A549 (cell line): Measurements from ENCODE around the gene PDLIM5. TPM values are rescaled to one million over a fixed set of nuclear protein-coding genes. Genes with fewer than 3 reads are reported as not detected.

ENCODE experiments used
- ATAC-seq, 2 experiments: fragments of 200-7000 bp in 1 of 2; fragments of >200 bp in 1 of 2; cut with Nextera tagmentation in 1 of 2; cut with Tn5 transposase in 1 of 2; 3 replicates each; pipeline versions ENCODE4 v1.8.0 to v1.9.1; 2018 to 2020; ENCODE audit warnings: mild to moderate bottlenecking in 1 of 2, moderate library complexity in 1 of 2
- CTCF ChIA-PET: fragments of 300-600 bp; sonication (Branson Sonifier 250); formaldehyde crosslinking; extraction: SDS; loops from one replicate; lab custom pipeline; 2021; ENCODE audit warnings: antibody characterized with exemption, inconsistent platforms; lab: Yijun Ruan, JAX
- POLR2A ChIA-PET: fragments of 350-600 bp; formaldehyde crosslinking; extraction: SDS; loops from one replicate; lab custom pipeline; 2021; ENCODE audit warnings: antibody characterized with exemption, inconsistent platforms; lab: Yijun Ruan, JAX
- DNase-seq, 2 experiments: peaks; one replicate each; pipeline versions ENCODE4 v3.0.0 to v3.0.0-alpha.2; 2011 to 2016; ENCODE audit warnings: low read depth in 1 of 2, low spot score in 1 of 2
- FAIRE-seq: peaks from 2 replicates; lab custom pipeline; 2011; peaks lifted over from hg19 to GRCh38; lab: Jason Lieb, UNC
- H3K27ac ChIP-seq, 2 experiments: fragments of >200 bp; sonication (Bioruptor Twin); formaldehyde crosslinking; 3 replicates each; pipeline ENCODE4 v1.5.1; 2016 to 2017
- H3K4me1 ChIP-seq: fragments of >200 bp; sonication (Bioruptor Twin); formaldehyde crosslinking; 3 replicates; pipeline ENCODE4 v1.6.1; 2016
- H3K4me2 ChIP-seq: fragments of >200 bp; sonication (Bioruptor Twin); formaldehyde crosslinking; 3 replicates; pipeline ENCODE4 v1.6.1; 2016
- H3K4me3 ChIP-seq: fragments of >200 bp; sonication (Bioruptor Twin); formaldehyde crosslinking; 3 replicates; pipeline ENCODE4 v1.5.1; 2016
- H3K9me3 ChIP-seq: fragments of >200 bp; sonication (Bioruptor Twin); formaldehyde crosslinking; 3 replicates; pipeline ENCODE4 v1.6.1; 2016
- CBX2 ChIP-seq: fragments of 200-600 bp; sonication (generic); IDR thresholded peaks from 2 replicates; pipeline ENCODE4 v1.6.1; 2016; ENCODE audit warnings: low read depth, mild to moderate bottlenecking, borderline replicate concordance
- CBX8 ChIP-seq: fragments of 200-600 bp; sonication (generic); IDR thresholded peaks from 2 replicates; pipeline ENCODE4 v1.6.1; 2016
- CHD2 ChIP-seq: fragments of 150-350 bp; IDR thresholded peaks from 2 replicates; pipeline ENCODE4 v1.6.1; 2014; ENCODE audit warnings: low read length; ENCODE audit not compliant: partially characterized antibody
- CHD4 ChIP-seq: fragments of 200-600 bp; sonication (generic); IDR thresholded peaks from 2 replicates; pipeline ENCODE4 v1.6.1; 2016; ENCODE audit warnings: antibody characterized with exemption, mild to moderate bottlenecking, borderline replicate concordance
- EHF ChIP-seq: fragments of 250-450 bp; sonication (Bioruptor Pico); IDR thresholded peaks from 2 replicates; pipeline ENCODE4 v1.5.0; 2020; ENCODE audit warnings: mild to moderate bottlenecking
- FOSL2 ChIP-seq, 2 experiments: fragments of 450-650 bp in 1 of 2; fragments of >200 bp in 1 of 2; sonication (Bioruptor Twin) in 1 of 2; formaldehyde crosslinking; IDR thresholded peaks; 2 replicates each; pipeline versions ENCODE4 v1.5.0 to v1.6.1; 2016 to 2020; ENCODE audit warnings: mild to moderate bottlenecking in 1 of 2, moderate library complexity in 1 of 2
- FOXS1 ChIP-seq: fragments of 250-450 bp; sonication (Bioruptor Pico); IDR thresholded peaks from 2 replicates; pipeline ENCODE4 v1.5.0; 2020; ENCODE audit warnings: mild to moderate bottlenecking, moderate library complexity
- GATA3 ChIP-seq: IDR thresholded peaks from 2 replicates; pipeline ENCODE4 v1.6.1; 2012; ENCODE audit warnings: borderline replicate concordance
- HDAC2 ChIP-seq: fragments of 200-600 bp; sonication (generic); IDR thresholded peaks from 2 replicates; pipeline ENCODE4 v1.6.1; 2016
- HEYL ChIP-seq: fragments of 250-450 bp; sonication (Bioruptor Pico); IDR thresholded peaks from 2 replicates; pipeline ENCODE4 v1.8.0; 2021; ENCODE audit warnings: mild to moderate bottlenecking, moderate library complexity
- HOXA7 ChIP-seq: fragments of 250-450 bp; sonication (Bioruptor Pico); IDR thresholded peaks from 2 replicates; pipeline ENCODE4 v1.5.0; 2020; ENCODE audit warnings: mild to moderate bottlenecking, moderate library complexity
- HOXB5 ChIP-seq: fragments of 250-450 bp; sonication (Bioruptor Pico); IDR thresholded peaks from 2 replicates; pipeline ENCODE4 v1.5.0; 2020; ENCODE audit warnings: mild to moderate bottlenecking, moderate library complexity
- JUN ChIP-seq, 2 experiments: fragments of >200 bp; sonication (Bioruptor Twin); formaldehyde crosslinking; IDR thresholded peaks; 2 replicates in 1 of 2; 3 replicates in 1 of 2; pipeline ENCODE4 v1.6.1; 2016 to 2017
- JUNB ChIP-seq: fragments of >200 bp; sonication (Bioruptor Twin); formaldehyde crosslinking; IDR thresholded peaks from 2 replicates; pipeline ENCODE4 v1.6.1; 2016
- MAFK ChIP-seq: fragments of 450-650 bp; IDR thresholded peaks from 2 replicates; pipeline ENCODE4 v1.6.1; 2014; ENCODE audit not compliant: partially characterized antibody
- MAZ ChIP-seq: fragments of 150-350 bp; IDR thresholded peaks from 2 replicates; pipeline ENCODE4 v1.6.1; 2014; ENCODE audit warnings: antibody characterized with exemption, low read depth, low read length, borderline replicate concordance
- NFE2L2 ChIP-seq: fragments of 150-350 bp; conservative IDR thresholded peaks from 2 replicates; pipeline ENCODE4 v1.6.1; 2014; ENCODE audit warnings: low read length
- RAD21 ChIP-seq, 2 experiments: fragments of >200 bp in 1 of 2; sonication (Bioruptor Twin) in 1 of 2; formaldehyde crosslinking in 1 of 2; IDR thresholded peaks in 1 of 2; conservative IDR thresholded peaks in 1 of 2; 2 replicates in 1 of 2; 3 replicates in 1 of 2; pipeline ENCODE4 v1.6.1; 2012 to 2018; ENCODE audit warnings: inconsistent platforms in 1 of 2
- RARB ChIP-seq: fragments of 250-450 bp; sonication (Bioruptor Pico); IDR thresholded peaks from 2 replicates; pipeline ENCODE4 v1.8.0; 2021; ENCODE audit warnings: mild to moderate bottlenecking, moderate library complexity
- RCOR1 ChIP-seq: fragments of 150-350 bp; IDR thresholded peaks from 2 replicates; pipeline ENCODE4 v1.6.1; 2014; ENCODE audit warnings: antibody characterized with exemption, low read length, low read depth
- RFX5 ChIP-seq: fragments of 450-650 bp; IDR thresholded peaks from 2 replicates; pipeline ENCODE4 v1.7.1; 2014; ENCODE audit warnings: antibody characterized with exemption, mild to moderate bottlenecking, moderate library complexity
- TFCP2L1 ChIP-seq: fragments of 250-450 bp; sonication (Bioruptor Pico); IDR thresholded peaks from 2 replicates; pipeline ENCODE4 v1.5.0; 2021; ENCODE audit warnings: mild to moderate bottlenecking
- TP53 ChIP-seq: fragments of 250-450 bp; sonication (Bioruptor Pico); IDR thresholded peaks from 2 replicates; pipeline ENCODE4 v1.5.0; 2021; ENCODE audit warnings: mild to moderate bottlenecking, moderate library complexity
- ZC3H11A ChIP-seq: fragments of 450-650 bp; IDR thresholded peaks from 2 replicates; pipeline ENCODE4 v1.6.1; 2014; ENCODE audit warnings: antibody characterized with exemption, mild to moderate bottlenecking
- ZSCAN20 ChIP-seq: fragments of 250-450 bp; sonication (Bioruptor Pico); IDR thresholded peaks from 2 replicates; pipeline ENCODE4 v1.8.0; 2022; ENCODE audit warnings: mild to moderate bottlenecking, moderate library complexity
- WGBS: methylation state at CpG from one replicate; pipeline ENCODE4 v1.1.6; 2017; ENCODE audit errors: missing lambda C conversion rate; 5-methylcytosine and 5-hydroxymethylcytosine counted together
- polyA plus RNA-seq, 4 experiments: library from polyadenylated mRNA; depleted of rRNA in 3 of 4; stranded (reverse); fragments of >200 nt; fragmentation: RNase III in 1 of 4; extraction: RNeasy Plus Mini Kit Qiagen cat#74134 plus additional on column Dnase treatment in 1 of 4; gene quantifications; 2 replicates in 3 of 4; 3 replicates in 1 of 4; pipeline ENCODE4 v1.2.3, GENCODE V29; 2011 to 2017
- TF ChIP-seq, protein P1 (sequence below): IDR thresholded peaks from 2 replicates; pipeline ENCODE4 v1.6.1; 2012
- TF ChIP-seq, protein P2 (sequence below): fragments of 200-600 bp; sonication (generic); IDR thresholded peaks from 2 replicates; pipeline ENCODE4 v1.6.1; 2016; ENCODE audit warnings: antibody characterized with exemption, mild to moderate bottlenecking, moderate library complexity
- TF ChIP-seq, protein P3 (sequence below): IDR thresholded peaks from 2 replicates; pipeline ENCODE4 v1.6.1; 2012
- TF ChIP-seq, protein P4 (sequence below): fragments of >200 bp; sonication (Bioruptor Twin); formaldehyde crosslinking; IDR thresholded peaks from 2 replicates; pipeline ENCODE4 v1.6.1; 2016
- TF ChIP-seq, protein P5 (sequence below): fragments of 250-450 bp; sonication (Bioruptor Pico); IDR thresholded peaks from 2 replicates; pipeline ENCODE4 v1.5.0; 2020; ENCODE audit warnings: low read depth, mild to moderate bottlenecking, moderate library complexity
- TF ChIP-seq, protein P6 (sequence below): fragments of >200 bp; sonication (Bioruptor Twin); formaldehyde crosslinking; IDR thresholded peaks from 3 replicates; pipeline ENCODE4 v1.5.1; 2016

The PDLIM5 gene
- polyA plus RNA-seq, 2 of the 4 experiments (the other 2 are of a cell fraction): 54.2 to 242 TPM

DNA sequence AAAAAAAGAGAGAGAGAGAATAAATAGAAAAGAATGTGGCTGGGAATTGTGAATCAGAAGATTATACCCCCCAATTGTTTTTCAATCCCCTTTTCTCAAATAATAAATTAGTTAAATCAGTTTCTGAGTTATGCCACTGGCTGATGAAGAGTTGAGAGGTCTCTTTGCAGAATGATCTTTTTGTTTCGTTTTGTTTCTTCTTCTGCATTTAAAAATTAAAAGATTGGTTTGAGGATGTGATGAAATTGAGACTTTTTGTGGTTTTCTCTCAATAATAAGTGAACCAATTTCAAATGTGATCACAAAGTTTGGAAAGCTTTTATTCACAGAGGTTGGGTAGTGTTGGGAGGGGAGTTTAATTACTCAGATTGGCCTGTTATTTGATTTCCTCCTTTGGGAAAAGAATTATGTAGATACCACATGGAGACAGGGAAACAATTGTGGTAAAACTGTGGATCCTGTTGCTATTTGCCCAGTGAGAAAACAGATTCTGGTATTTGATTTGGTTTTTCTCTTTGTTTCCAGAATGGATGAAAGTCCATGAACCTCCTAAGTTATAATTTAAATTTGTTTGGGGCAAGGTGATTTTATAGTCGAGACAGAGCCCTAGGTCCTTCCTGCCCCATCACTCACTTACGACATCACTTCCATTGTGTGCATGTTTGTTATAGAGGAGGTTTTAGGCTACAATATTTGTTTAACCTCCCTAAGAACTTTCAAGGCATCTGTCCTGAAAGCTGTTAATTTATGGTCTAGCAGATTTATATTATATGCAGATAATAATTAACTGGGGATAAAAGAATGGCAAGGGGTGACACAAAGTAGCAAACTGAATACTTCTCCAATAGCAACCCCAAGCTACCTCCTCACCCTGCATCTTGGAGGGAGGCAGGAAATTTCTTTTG is 214.0 kb downstream of the PDLIM5 start:
- ChIA-PET POLR2A (interaction anchor here (1.2 kb wide), 1 partner anchor 92 kb away, joined by 5 read pairs; the partner anchor contains the start of gene BMPR1B), CTCF (interaction anchor here (0.5 to 2.4 kb wide), 3 partner anchors 11 to 36 kb away, joined by 3 to 5 read pairs (median 3); no protein-coding TSS in a partner anchor)
- H3K4me2 ChIP-seq: peak overlapping the region; percentile 72
- H3K4me1 ChIP-seq: peaks cover 88% of the 10 kb centered on the region
- no peaks in the 10 kb centered on the region for H3K9me3 ChIP-seq
- ATAC-seq: peak; percentile 84 to 88
- WGBS: 0% methylated on average over 3 of the region's 3 CpGs
- 0 out of 3 replicates have a peak overlapping the region, but pooled peaks have one; percentile 9 for H3K4me3 ChIP-seq
- peak overlapping the region; percentile 74 to 89 for H3K27ac ChIP-seq
- FAIRE-seq: peak; percentile 86
- peak; percentile 24 to 97 for DNase-seq
- TF ChIP-seq CHD4: no peak
- no peak for TF ChIP-seq TFCP2L1
- peak; percentile 93 for TF ChIP-seq RARB (CRISPR knock-in tag)
- TF ChIP-seq RCOR1: no peak
- peak; percentile 99 for TF ChIP-seq GATA3
- TF ChIP-seq TP53 (CRISPR knock-in tag): no peak
- TF ChIP-seq CHD2: no peak
- no peak for TF ChIP-seq ZC3H11A
- TF ChIP-seq, protein P1, sequence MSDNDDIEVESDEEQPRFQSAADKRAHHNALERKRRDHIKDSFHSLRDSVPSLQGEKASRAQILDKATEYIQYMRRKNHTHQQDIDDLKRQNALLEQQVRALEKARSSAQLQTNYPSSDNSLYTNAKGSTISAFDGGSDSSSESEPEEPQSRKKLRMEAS: peak; percentile 65; the same call in 1 of the 2 replicates
- TF ChIP-seq, protein P2, sequence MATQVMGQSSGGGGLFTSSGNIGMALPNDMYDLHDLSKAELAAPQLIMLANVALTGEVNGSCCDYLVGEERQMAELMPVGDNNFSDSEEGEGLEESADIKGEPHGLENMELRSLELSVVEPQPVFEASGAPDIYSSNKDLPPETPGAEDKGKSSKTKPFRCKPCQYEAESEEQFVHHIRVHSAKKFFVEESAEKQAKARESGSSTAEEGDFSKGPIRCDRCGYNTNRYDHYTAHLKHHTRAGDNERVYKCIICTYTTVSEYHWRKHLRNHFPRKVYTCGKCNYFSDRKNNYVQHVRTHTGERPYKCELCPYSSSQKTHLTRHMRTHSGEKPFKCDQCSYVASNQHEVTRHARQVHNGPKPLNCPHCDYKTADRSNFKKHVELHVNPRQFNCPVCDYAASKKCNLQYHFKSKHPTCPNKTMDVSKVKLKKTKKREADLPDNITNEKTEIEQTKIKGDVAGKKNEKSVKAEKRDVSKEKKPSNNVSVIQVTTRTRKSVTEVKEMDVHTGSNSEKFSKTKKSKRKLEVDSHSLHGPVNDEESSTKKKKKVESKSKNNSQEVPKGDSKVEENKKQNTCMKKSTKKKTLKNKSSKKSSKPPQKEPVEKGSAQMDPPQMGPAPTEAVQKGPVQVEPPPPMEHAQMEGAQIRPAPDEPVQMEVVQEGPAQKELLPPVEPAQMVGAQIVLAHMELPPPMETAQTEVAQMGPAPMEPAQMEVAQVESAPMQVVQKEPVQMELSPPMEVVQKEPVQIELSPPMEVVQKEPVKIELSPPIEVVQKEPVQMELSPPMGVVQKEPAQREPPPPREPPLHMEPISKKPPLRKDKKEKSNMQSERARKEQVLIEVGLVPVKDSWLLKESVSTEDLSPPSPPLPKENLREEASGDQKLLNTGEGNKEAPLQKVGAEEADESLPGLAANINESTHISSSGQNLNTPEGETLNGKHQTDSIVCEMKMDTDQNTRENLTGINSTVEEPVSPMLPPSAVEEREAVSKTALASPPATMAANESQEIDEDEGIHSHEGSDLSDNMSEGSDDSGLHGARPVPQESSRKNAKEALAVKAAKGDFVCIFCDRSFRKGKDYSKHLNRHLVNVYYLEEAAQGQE: no peak
- no peak for TF ChIP-seq RFX5
- TF ChIP-seq CBX8: no peak
- TF ChIP-seq, protein P3, sequence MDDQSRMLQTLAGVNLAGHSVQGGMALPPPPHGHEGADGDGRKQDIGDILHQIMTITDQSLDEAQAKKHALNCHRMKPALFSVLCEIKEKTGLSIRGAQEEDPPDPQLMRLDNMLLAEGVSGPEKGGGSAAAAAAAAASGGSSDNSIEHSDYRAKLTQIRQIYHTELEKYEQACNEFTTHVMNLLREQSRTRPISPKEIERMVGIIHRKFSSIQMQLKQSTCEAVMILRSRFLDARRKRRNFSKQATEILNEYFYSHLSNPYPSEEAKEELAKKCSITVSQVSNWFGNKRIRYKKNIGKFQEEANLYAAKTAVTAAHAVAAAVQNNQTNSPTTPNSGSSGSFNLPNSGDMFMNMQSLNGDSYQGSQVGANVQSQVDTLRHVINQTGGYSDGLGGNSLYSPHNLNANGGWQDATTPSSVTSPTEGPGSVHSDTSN: peak; percentile 90
- peak; percentile 64; the same call in 1 of the 2 replicates for TF ChIP-seq FOXS1 (CRISPR knock-in tag)
- peak; percentile 89 to 96 for TF ChIP-seq JUN (IDR thresholded peaks at IDR 0.05)
- TF ChIP-seq CBX2: no peak
- no peak for TF ChIP-seq MAFK
- TF ChIP-seq, protein P4, sequence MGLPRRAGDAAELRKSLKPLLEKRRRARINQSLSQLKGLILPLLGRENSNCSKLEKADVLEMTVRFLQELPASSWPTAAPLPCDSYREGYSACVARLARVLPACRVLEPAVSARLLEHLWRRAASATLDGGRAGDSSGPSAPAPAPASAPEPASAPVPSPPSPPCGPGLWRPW: peak; percentile 53
- peak; percentile 86; the same call in 1 of the 2 replicates for TF ChIP-seq HOXA7
- TF ChIP-seq HEYL (CRISPR knock-in tag): no peak
- TF ChIP-seq, protein P5, sequence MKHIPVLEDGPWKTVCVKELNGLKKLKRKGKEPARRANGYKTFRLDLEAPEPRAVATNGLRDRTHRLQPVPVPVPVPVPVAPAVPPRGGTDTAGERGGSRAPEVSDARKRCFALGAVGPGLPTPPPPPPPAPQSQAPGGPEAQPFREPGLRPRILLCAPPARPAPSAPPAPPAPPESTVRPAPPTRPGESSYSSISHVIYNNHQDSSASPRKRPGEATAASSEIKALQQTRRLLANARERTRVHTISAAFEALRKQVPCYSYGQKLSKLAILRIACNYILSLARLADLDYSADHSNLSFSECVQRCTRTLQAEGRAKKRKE (CRISPR knock-in tag): no peak
- no peak for TF ChIP-seq NFE2L2
- peak; percentile 83; the same call in 1 of the 2 replicates for TF ChIP-seq JUNB
- peak; percentile 74; the same call in 1 of the 2 replicates for TF ChIP-seq HOXB5 (CRISPR knock-in tag)
- no peak for TF ChIP-seq ZSCAN20 (CRISPR knock-in tag)
- no peak for TF ChIP-seq EHF (CRISPR knock-in tag)
- TF ChIP-seq, protein P6, sequence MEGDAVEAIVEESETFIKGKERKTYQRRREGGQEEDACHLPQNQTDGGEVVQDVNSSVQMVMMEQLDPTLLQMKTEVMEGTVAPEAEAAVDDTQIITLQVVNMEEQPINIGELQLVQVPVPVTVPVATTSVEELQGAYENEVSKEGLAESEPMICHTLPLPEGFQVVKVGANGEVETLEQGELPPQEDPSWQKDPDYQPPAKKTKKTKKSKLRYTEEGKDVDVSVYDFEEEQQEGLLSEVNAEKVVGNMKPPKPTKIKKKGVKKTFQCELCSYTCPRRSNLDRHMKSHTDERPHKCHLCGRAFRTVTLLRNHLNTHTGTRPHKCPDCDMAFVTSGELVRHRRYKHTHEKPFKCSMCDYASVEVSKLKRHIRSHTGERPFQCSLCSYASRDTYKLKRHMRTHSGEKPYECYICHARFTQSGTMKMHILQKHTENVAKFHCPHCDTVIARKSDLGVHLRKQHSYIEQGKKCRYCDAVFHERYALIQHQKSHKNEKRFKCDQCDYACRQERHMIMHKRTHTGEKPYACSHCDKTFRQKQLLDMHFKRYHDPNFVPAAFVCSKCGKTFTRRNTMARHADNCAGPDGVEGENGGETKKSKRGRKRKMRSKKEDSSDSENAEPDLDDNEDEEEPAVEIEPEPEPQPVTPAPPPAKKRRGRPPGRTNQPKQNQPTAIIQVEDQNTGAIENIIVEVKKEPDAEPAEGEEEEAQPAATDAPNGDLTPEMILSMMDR: no peak
- TF ChIP-seq RAD21 (conservative IDR thresholded peaks at IDR 0.05 in 1 of 2, IDR thresholded peaks at IDR 0.05 in 1 of 2): peak; percentile 29 to 49
- no peak for TF ChIP-seq HDAC2
- no peak for TF ChIP-seq MAZ
- TF ChIP-seq FOSL2 (IDR thresholded peaks at IDR 0.05): 0 out of 2 replicates have a peak, but pooled peaks have one; percentile 10
- peak; percentile 70 for TF ChIP-seq FOSL2 (CRISPR knock-in tag; IDR thresholded peaks at IDR 0.05)
